Activated T-cell treated with anti-CD3 and anti-CD28 coated beads for 24 hours (primary cell): ENCODE results near the gene SLC23A1.
A peak's percentile ranks its signal among the peaks of the same experiment; 100 is the strongest.
"Not testable (repeated sequence)": the region's sequence is repeated elsewhere in the genome, so short reads cannot be mapped to it uniquely, and the experiment has no call there.

ENCODE experiments used
- DNase-seq: peaks from one replicate; pipeline ENCODE4 v3.0.0-alpha.2; 2020; ENCODE audit warnings: low read depth

SLC23A1 gene

DNA sequence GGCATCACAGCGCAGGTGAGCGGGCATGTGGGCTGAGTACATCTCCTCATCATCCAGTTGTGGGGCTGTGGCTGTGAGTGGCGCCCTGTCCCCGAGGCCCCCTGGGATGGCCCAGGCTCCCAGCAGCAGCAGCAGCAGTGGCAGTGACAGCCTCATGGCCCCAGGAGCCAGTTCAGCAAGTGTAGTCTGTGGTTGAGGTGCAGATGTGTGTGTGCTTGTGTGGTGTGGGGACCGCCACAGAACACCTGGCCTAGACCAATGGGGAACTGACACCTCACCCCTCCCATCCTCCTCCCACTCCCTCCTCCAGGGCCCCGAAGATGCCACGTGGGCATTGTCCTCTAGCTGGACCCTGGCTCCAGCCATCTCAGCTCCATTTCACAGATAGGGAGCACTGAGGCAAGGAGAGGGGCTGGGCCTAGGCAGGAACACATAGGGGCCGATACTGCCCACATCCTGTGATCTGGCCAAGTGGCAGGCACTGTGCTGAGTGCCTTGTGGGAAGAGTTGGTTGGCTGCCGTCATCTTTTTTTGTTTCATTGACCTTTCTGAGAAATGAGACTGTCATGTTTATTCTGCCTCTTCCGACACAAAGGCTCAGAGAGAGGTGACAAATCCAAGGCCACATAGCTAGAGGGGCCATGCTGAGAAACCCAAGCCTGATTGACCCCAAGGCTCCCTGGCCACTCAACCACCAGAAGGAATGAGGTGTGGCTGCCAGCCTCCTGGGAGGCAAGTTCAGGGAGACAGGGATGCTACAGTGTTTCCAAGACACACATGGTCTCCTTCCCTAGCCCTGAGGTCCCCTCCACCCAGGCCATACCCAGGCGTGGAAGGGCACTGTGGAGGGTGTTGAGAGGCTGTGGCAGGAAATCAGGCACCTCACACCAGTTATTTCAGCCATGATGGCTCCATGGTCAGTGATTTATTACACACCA, 6.9 kb upstream of the SLC23A1 start, which contains the start of gene MZB1:
TSS of gene MZB1 (minus strand) at position 213 of the 938 bp plus-strand sequence. CDS start at position 156, 57 bp downstream.
- DNase-seq, result peak; percentile 30

DNA sequence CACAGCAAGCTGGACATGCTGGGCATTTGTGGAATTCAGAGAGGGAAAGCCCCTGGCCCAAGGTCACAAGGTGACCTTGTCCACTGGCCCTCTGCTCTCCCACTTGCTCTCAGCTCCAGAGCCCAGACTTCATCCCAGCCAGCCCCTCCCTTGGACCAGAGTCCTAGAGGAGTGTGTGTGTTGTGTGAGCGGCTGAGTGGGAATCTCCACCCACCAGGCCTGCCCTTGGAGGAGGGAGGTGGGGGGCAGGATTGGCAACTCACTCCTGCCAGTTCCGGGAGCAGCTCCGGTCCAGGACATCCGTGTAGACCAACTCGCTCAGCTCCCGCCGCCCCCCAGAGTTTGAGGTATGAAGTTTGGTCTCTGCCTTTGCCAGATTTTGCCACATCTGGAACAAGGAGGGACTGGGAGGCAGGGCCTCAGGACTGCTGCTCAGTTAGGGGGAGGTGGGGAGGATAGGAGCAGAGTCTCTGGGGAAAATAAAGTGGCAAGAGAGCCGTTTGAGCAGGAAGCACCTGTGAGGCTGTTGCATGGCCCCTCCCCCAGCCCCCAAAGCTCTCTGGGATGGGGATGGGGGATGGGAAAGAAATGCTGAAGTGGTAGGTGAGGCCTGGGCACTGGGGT, 5.2 kb upstream of the SLC23A1 start:
- DNase-seq, result no peak

DNA sequence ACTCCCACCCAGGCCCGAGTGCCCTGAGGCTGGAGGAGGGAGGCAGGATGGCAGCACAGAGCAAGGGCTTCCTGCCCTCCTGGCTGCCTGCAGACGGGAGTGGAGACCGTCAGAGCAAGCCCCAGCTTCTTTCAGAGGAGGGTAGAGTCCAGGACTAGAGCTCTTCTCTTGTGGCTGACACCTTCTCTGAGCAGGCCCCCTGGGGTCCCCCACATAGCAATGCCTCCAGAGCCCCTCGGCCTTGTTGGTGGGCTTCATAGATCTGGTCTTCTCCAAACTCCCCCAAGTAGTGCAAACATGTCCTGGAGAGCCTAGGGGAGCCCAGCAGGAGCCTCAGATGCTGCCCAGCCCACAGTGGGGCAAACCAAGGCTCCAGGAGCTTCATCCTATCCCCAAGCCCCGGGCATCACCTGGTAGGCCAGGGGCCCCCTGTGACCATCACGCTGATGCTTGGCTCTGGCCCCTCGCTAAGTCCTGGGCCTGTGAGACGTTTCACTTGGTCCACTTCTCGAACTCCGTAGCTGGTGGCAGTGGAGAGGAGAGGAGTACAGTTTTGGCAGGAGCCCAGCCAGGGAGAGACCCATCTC, 4.6 kb upstream of the SLC23A1 start:
- DNase-seq, result no peak

DNA sequence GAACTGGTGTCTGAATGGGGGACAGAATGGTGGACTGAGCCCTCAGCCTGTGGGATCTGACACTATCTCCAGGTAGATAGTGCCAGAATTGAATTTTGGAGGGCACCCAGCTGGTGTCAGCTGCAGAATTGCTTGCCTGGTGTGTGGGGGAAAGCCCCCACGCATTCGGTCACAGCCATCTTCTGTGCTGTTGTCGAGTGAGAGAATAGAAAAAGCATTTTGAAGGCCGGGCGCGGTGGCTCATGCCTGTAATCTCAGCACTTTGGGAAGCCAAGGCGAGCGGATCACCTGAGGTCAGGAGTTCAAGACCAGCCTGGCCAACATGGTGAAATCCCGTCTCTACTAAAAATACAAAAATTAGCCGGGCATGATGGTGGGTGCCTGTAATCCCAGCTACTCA, 3.9 kb upstream of the SLC23A1 start:
- DNase-seq, result not testable (repeated sequence)

DNA sequence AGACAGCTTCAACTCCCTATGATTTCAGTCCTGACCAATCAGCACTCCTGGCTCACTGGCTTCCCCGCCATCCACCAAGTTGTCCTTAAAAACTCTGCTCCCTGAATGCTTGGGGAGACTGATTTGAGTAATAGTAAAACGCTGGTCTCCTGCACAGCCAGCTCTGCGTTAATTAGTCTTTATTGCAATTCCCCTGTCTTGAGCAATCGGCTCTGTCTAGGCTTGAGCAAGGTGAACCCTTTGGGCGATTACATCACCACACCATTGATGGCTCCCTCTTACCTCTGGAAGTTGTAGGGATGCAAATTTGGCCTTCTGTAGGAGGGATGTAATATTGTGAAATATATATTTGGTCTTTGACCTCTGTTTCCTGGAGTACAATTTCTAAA, 2.9 kb upstream of the SLC23A1 start:
- DNase-seq, result no peak

DNA sequence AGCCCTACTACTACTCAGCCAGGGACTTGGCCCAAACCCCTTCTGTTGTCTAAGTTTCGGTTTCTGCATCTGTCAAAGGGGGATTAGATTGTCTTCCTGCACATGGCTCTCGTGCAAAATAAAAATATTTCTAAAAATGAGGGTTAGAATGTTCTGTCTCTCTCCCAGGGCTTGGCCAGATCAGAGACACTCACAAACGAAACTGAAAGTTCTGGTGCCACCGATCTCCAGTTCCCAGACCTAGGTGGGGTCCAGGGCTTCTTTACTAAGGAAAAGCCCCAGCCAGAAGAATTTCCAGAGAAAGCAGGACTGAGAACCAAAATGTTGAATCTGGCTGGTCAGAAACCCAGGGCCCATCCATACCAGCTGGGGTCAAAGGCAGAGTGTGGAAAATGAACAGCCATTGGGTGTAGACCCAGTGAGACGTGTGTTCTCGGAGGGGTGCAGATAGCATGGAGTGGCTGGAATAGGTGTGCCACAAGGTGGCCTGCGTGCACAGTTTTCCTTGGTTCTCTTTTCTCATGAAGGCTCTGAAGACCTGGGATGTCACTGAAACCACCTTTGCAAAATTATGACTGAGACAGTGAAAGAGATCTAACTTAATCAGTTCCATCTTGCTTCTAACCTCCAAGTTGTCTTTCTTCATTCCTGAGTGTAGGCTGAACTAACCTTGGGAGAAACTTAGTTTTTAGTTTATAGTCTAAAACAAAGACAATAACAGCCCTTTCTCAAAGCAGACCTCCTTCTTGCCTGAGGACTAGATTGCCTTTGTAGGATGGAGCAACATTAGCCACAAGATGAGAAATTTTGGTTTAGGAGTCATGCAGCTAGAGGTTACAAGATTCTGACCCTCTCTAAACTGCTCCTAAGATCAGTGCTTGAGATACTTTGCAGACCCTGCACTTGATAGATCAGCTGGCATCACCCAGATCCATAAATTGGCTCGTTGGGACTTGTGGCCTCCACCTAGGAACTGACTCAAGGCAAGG, 2.3 kb upstream of the SLC23A1 start:
- DNase-seq, result no peak

DNA sequence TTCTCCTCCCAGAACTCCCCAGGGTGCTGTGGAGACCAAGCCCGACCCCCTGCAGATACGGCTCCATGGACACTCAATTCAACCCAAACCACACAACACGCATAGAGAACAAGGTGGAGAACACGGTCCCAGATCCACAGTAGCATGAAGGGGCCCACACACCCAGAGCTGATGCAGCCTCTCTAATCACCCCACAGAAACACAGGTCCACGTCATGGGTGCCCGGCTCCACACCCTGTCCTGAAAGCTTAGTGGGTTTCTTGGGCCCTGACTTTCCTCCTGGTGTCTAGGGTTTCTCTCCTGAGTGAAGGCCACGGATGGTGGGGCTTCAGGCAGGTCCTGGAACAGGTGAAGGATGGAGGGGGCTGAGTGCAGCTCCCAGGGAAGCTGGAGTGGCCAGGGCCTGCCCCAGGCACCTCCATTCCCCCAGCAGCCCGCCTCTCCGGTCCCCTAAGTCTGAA, 1.5 kb upstream of the SLC23A1 start:
- DNase-seq, result no peak

DNA sequence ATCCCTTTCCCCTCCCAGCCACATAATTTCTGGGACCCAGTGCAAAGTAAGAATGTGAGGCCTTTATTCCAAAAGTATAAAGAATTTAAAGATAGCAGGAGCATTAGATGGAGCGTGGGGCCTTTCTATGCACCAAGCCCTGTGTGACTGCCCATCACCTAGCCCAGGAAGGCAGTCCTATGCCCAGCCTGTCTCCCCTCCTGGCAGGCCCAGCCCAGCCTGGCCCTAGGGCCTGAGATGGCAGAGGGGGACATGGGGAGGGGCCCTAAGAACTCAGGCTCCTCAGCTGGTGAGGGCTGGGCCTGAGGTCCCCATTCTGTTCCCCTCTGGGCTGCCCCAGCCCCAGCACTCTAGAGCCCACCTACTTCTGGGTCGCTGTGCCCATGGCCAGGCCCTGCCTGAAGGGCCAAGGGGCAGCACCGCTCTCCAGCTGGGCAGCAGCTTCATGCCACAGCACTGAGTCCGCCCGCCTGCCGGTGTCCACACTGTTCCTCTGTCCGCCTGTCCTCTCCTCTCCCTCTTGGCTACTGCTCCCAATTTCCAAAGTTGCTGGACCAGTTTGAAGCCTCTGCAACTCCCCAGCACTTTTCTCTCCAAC, 995 bp upstream of the SLC23A1 start:
- no peak for DNase-seq

DNA sequence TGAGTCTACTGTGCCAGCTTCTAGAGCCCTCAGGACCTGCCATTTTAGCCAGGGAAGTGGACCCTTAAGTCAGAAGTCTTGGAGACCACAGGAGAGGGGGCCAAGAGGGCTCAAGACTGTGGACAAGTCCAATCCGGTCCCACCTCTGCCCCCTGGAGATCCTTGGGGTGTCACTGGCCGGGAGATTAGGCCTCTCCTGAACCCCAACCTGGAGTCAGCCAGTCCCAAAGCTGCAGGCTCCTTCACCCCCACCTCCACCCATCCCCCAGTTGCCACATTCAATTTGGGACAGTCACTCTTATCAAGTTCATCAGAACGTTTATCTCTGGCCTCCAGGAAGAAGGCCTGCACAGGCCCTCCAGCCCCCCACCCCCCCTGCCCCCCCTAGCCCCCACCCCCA, 290 bp downstream of the SLC23A1 start:
- DNase-seq, result no peak

DNA sequence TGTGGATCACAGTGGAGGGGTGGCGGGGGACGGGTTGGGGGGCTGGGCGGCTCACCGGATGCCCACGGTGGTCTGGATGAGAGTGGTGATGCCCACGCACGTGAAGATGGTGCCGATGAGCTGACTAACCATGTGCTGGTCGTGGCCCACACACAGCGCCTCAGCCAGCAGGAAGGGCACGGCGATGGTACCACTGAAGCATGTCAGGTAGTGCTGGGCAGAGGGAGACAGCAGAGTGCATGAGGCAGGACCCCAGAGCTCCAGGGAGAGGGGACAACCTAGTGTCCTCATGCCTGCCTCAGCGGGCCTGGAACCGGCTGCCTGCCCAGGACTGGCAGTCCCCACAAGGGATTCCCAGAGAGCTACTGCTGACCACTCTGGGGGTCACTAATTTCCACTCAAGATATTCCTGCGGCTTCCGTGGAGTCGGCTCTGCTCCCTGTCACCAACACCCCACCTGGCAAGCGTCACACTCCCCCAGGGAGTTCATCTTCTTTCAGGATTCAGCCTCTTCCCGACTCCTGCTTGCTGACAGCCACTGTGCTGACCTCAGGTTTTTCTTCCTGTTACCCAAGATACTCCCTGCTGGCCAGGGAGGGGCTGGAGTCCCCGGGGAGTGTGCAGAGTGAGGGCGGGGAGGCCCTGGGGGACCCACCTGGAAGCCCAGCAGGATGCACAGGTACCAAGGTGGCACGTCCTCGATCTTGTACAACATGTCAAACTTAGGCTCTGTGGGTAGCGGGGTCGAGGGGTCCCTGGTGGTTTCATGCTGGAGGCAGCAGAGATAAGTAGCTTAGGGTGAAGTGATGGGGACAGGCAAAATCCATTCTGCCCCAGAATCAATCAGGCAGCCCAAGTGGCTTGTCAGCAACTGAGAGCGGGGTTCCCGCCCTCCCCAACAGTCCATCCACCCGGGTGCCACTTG, 998 bp downstream of the SLC23A1 start:
- DNase-seq, result no peak

DNA sequence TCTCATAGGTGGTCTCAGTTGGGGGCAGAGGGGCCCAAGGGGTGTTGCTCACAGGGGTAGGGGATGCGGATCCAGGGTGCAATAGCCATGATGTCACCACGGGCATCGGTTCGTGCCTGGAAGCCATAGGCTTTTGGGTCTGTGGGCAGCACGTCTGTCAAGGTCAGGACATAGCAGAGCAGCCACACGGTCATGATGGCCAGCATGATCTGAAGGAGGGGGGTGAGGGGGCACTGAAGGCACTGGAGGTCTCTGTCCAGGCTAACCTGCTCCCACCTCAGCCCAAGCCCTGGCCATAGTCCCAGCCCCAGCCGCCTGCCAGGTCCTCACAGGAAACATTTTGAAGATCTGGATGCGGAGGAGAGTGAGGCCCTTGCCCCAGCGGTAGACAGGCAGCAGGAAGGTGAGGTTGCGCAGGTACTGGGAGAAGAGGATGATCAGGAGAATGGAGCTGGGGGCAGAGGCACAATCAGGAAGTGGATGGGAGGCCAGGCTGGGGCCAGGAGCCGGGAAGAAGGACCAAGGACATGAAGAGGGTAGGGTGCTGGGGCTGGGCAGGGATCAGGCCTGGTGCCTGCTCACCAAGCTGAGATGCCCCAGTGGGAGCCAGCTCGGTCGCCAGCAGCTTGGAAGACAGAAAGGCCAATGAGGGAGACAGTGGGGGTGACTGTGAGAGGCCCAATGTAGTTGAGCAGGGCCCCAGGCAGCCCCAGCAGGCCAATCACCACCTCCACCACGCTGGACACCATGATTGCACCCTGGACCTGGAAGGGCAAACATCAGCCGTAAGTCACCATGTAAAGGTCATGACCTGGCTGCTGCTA, 3.3 kb downstream of the SLC23A1 start:
- no peak for DNase-seq

DNA sequence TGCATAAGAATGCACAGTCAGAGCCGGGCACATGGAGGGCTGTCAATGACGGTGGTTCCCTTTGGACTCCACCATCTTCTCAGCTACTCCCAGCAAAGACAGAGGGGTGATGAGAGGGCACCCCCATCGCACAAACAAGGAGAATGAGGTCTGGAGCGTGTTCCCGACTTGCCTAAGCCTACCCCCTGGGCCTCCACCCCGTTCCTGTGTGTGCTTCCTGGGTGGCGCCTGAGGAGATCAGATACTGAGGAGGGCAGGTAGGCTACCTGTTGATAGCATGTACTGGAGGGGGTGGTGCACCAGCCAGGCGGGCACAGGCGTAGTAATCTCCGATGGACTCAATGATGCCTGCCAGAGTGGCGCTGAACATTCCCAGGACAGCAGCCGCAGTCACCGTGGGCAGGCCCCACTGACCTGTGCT, 4.1 kb downstream of the SLC23A1 start:
- DNase-seq, result no peak

DNA sequence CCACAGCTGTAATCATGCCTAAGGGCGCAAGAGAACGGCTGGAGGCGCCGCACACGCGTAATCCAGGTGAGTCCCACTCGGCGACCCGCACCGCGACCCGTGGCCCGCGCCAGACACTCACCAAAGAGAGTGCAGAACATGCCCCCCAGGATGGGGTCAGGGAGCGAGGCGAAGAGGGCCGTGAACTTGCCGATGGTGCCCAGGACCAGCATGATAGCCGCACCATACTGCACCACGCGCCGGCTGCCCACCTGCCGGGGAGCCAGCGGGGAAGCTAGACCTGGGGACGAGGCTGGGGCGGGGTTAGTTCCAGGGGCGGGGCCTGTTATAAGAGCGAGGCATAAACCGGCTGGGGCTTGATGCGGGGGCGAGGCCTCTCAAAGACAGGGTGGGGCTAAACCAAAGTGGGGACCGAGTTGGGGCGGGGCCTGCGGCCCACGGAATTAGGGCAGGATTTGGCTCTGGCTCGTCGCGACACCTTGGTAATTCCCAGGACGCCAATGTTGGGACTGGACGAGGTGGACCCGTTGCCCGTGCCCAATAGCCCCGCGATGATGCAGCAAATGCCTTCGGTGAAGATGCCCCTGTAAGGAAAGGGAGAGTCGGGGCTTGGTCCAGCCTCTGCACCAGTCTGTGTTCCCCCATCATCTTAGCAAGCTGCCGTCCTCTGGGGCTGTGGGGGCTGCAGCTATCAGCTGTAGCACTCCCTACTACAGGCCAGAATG, 4.8 kb downstream of the SLC23A1 start:
- no peak for DNase-seq

DNA sequence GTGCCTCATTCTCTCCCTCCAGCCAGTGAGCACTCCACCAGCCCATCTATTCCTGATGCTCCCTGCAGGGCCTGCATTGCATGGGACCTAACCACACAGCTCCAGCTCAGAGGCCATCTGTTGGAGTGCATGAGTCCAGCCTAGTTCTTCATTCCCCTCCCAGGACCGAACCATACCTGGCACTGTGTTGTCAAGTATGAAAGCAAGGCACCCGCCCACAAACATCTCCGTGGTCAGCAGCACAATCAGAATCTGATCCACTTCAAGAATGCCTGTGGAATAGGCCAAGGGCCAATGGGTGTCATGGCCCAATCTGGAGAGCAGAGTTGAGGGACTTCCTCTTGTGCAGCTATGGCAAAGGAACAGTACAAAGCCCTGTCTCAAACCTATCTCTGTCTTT, 5.9 kb downstream of the SLC23A1 start:
- no peak for DNase-seq

DNA sequence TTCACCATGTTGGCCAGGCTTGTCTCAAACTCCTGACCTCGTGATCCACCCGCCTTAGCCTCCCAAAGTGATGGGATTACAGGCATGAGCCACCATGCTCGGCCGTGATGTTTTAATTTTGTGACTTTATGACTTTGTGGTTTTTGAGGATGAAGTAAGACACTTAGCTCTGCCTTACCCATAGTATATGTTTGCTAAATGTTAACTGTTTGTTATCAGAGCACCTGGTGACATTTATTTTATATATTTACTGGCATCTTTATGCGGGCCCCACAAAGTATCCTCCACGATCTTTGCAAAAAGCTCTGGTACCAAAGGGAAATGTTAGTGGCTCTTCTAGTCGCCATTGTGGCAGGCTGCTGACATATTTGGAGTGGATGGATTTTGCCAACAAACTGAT, 6.7 kb downstream of the SLC23A1 start:
- no peak for DNase-seq

DNA sequence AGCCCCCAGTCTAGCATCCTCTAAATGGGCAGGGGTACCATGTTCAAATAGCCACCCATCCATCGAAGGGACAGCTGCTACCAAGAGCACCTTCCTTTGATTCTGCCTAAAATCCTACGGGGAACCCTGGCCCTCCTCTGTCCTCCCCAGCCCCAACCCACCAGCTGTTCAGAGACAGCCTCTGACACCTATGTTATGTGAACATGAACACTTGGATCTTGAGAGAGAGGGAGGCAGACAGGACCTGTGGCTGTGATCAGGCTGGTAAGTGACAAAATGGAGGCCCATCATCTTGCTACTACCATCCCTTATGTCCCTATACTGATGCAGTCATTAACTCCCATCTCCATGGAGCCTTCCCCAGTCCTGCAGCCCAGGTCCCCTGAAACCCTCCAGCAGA, 8.2 kb downstream of the SLC23A1 start:
- no peak for DNase-seq

DNA sequence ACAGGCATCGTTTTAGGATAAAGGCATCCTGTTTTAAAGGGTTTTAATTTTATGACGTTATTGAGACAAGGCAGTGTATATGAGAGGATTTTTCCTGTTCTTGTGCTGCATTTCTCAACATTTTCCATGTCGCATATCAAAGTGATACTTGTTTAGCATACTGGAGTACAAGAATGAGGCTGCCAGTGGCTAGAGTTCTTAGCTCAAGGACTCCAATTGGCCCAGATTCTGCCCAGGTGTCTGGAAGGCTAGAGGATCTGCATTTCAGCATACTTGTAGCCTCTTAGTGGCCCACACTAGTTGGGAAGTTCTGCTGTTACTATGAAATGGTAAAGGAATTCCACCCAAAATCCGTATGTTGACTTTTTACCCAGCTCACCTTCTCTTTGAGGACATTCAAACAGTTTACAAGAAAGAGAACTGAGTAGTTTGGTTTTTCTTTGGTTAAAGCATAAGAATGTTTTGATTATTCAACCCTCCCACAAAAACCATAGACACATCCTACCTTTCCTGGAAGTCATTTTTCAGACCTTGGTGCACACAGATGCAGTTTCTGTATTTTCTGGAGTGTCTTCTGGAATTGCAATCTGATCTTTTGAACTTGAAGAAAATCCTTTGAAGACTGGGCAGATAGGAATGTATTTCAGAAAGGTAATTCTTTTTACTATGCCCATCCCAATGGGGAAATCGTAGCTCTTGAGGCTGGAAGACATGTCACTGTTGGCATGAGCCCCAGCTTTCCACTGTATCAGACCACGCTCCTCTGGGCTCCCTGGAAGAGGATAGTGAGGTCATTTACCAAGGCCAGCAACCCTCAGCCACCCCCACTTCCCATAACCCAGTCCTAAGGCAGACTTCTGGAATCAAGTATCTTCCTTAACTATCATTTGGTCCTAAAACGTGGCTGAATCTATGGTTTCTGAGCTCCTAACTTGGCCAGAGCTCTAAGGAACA, 11.3 kb downstream of the SLC23A1 start:
- DNase-seq, result no peak
